NCI-H1105 treated with DMSO at 0.1 percent for 48 hours (cell line): ENCODE data around the gene LIPK.

Experiments
- DNase-seq: peaks from one replicate; lab custom pipeline; 2025; lab: John Stamatoyannopoulos, UW

The LIPK gene

GRCh38 chr10:88786032-88786770 is 80.2 kb downstream of the LIPK start:
- no peak for DNase-seq

DNA sequence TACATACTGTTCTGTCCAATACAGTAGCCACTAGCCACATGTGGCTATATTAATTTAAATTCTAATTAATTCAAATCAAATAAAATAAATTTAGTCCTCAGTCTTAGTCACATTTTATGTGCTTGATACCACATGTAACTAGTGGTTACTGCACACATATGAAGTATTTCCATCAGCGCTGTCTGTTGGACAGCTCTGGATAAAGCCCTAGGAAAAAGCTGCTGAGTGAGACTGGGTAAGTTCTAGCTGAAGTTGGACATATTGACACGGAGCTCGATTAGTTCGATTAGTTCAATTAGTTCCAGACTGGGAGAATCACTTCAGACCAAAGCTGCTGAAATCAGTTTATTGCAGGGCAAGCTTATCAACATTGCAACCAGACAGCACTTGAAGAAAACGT is 81.4 kb downstream of the LIPK start:
- DNase-seq = no peak

- DNase-seq = no peak
Measured at GRCh38 chr10:88788924-88789323, 82.9 kb downstream of the LIPK start.

- DNase-seq = no peak
Measured at GRCh38 chr10:88791924-88792323, 85.9 kb downstream of the LIPK start.

DNA sequence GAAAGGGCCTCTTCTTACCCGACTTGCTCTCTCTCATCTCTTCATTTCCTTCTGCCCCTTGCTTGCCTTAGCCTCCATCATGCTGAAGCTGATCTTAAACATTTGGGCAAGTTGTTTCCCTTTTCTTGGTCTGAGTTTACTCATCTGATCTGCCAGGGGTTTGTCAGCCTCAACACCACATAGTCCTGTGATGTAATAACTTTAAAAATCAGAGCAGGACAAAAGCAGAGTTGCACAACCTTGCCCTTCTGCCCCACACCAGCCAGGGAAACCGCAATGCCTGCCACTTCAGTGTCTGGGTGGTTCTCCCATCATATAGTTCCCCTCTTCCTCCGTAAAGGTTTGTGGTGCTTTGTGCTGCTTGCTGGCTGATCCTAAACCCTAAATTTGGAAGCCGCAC is 86.6 kb downstream of the LIPK start:
- no peak for DNase-seq

GRCh38 chr10:88793712-88794299 is 87.8 kb downstream of the LIPK start:
- DNase-seq = no peak

GRCh38 chr10:88794731-88795130 is 88.7 kb downstream of the LIPK start:
- DNase-seq = no peak

GRCh38 chr10:88800152-88801125 is 94.4 kb downstream of the LIPK start:
- DNase-seq = no peak
